ENCODE measurements around the gene LRRC8C. TPM values are rescaled to one million over a fixed set of nuclear protein-coding genes. Genes with fewer than 3 reads are reported as not detected.

LRRC8C gene
- total RNA-seq, 1 donor from 2014 or later, result 2.3 TPM

GRCh38 chr1:89596698-89597097, 36.2 kb upstream of the LRRC8C start:
- Mint-ChIP-seq H3K9me3 (ENCODE audit: unreplicated experiment) (no peaks in the 10 kb centered on the region), H3K27me3 (ENCODE audit: low read depth, unreplicated experiment) (peaks cover 14% of the 10 kb centered on the region), H3K36me3 (ENCODE audit: low read depth, unreplicated experiment) (no peaks in the 10 kb centered on the region), H3K4me3 (ENCODE audit: unreplicated experiment) (no peak overlapping the region), H3K4me1 (ENCODE audit: low read depth, unreplicated experiment) (no peaks in the 10 kb centered on the region), H3K27ac (ENCODE audit: unreplicated experiment) (no peak overlapping the region)
- Histone ChIP-seq H2AFZ (ENCODE audit: low read depth, low read length) (no peak overlapping the region), H3K79me2 (ENCODE audit: insufficient read depth, low read length) (no peaks in the 10 kb centered on the region), H3K4me3 (ENCODE audit: insufficient read depth, low read depth, low read length) (no peak overlapping the region), H3K27me3 (ENCODE audit: insufficient read depth, low read length) (no peaks in the 10 kb centered on the region), H3K9ac (ENCODE audit: low read length) (no peak overlapping the region), H3K4me2 (ENCODE audit: low read length) (no peak overlapping the region), H3K36me3 (ENCODE audit: insufficient read depth, low read length) (no peaks in the 10 kb centered on the region), H3K9me3 (ENCODE audit: insufficient read depth, low read depth, low read length) (no peaks in the 10 kb centered on the region), H4K20me1 (ENCODE audit: insufficient read depth, low read length) (no peaks in the 10 kb centered on the region), H3K27ac (ENCODE audit: low read depth, low read length) (no peak overlapping the region), H3K4me1 (ENCODE audit: insufficient read depth, low read length) (no peaks in the 10 kb centered on the region)
- TF ChIP-seq EZH2 (IDR thresholded peaks at IDR 0.05; ENCODE audit: insufficient read depth, low read length) (no peak), CTCF (IDR thresholded peaks at IDR 0.05; ENCODE audit: insufficient read depth, low read depth, low read length) (no peak)
- no peak for DNase-seq (ENCODE audit: low read depth)
- FAIRE-seq, result no peak

GRCh38 chr1:89598450-89599331, 34.2 kb upstream of the LRRC8C start:
- Histone ChIP-seq H3K4me3 (ENCODE audit: insufficient read depth, low read depth, low read length) (no peak overlapping the region), H3K4me1 (ENCODE audit: insufficient read depth, low read length) (peaks cover 4% of the 10 kb centered on the region), H2AFZ (ENCODE audit: low read depth, low read length) (no peak overlapping the region), H3K79me2 (ENCODE audit: insufficient read depth, low read length) (no peaks in the 10 kb centered on the region), H3K9me3 (ENCODE audit: insufficient read depth, low read depth, low read length) (no peaks in the 10 kb centered on the region), H4K20me1 (ENCODE audit: insufficient read depth, low read length) (no peaks in the 10 kb centered on the region), H3K4me2 (ENCODE audit: low read length) (no peak overlapping the region), H3K27me3 (ENCODE audit: insufficient read depth, low read length) (no peaks in the 10 kb centered on the region), H3K27ac (ENCODE audit: low read depth, low read length) (no peak overlapping the region), H3K36me3 (ENCODE audit: insufficient read depth, low read length) (no peaks in the 10 kb centered on the region), H3K9ac (ENCODE audit: low read length) (no peak overlapping the region)
- peak; percentile 5 for FAIRE-seq
- no peaks in the 10 kb centered on the region for H3K9me3 Mint-ChIP-seq (ENCODE audit: unreplicated experiment)
- TF ChIP-seq EZH2 (IDR thresholded peaks at IDR 0.05; ENCODE audit: insufficient read depth, low read length) (no peak), CTCF (IDR thresholded peaks at IDR 0.05; ENCODE audit: insufficient read depth, low read depth, low read length) (peak; percentile 63)
- peaks cover 2% of the 10 kb centered on the region for H3K4me1 Mint-ChIP-seq (ENCODE audit: low read depth, unreplicated experiment)
- no peaks in the 10 kb centered on the region for H3K36me3 Mint-ChIP-seq (ENCODE audit: low read depth, unreplicated experiment)
- peaks cover 27% of the 10 kb centered on the region for H3K27me3 Mint-ChIP-seq (ENCODE audit: low read depth, unreplicated experiment)
- no peak for DNase-seq (ENCODE audit: low read depth)
- H3K27ac Mint-ChIP-seq (ENCODE audit: unreplicated experiment), result no peak overlapping the region
- H3K4me3 Mint-ChIP-seq (ENCODE audit: unreplicated experiment), result no peak overlapping the region

- Histone ChIP-seq H2AFZ (ENCODE audit: low read depth, low read length) (no peak overlapping the region), H3K4me1 (ENCODE audit: insufficient read depth, low read length) (peaks cover 9% of the 10 kb centered on the region), H3K27me3 (ENCODE audit: insufficient read depth, low read length) (no peaks in the 10 kb centered on the region), H3K36me3 (ENCODE audit: insufficient read depth, low read length) (no peaks in the 10 kb centered on the region), H3K4me3 (ENCODE audit: insufficient read depth, low read depth, low read length) (no peak overlapping the region), H3K9me3 (ENCODE audit: insufficient read depth, low read depth, low read length) (no peaks in the 10 kb centered on the region), H4K20me1 (ENCODE audit: insufficient read depth, low read length) (no peaks in the 10 kb centered on the region), H3K27ac (ENCODE audit: low read depth, low read length) (no peak overlapping the region), H3K9ac (ENCODE audit: low read length) (no peak overlapping the region), H3K79me2 (ENCODE audit: insufficient read depth, low read length) (no peaks in the 10 kb centered on the region), H3K4me2 (ENCODE audit: low read length) (no peak overlapping the region)
- DNase-seq (ENCODE audit: low read depth), result no peak
- H3K9me3 Mint-ChIP-seq (ENCODE audit: unreplicated experiment), result no peaks in the 10 kb centered on the region
- H3K27ac Mint-ChIP-seq (ENCODE audit: unreplicated experiment), result no peak overlapping the region
- no peak overlapping the region for H3K4me3 Mint-ChIP-seq (ENCODE audit: unreplicated experiment)
- no peak for FAIRE-seq
- no peaks in the 10 kb centered on the region for H3K36me3 Mint-ChIP-seq (ENCODE audit: low read depth, unreplicated experiment)
- peaks cover 27% of the 10 kb centered on the region for H3K27me3 Mint-ChIP-seq (ENCODE audit: low read depth, unreplicated experiment)
- no peak for TF ChIP-seq EZH2 (IDR thresholded peaks at IDR 0.05; ENCODE audit: insufficient read depth, low read length)
- no peak for TF ChIP-seq CTCF (IDR thresholded peaks at IDR 0.05; ENCODE audit: insufficient read depth, low read depth, low read length)
- peaks cover 3% of the 10 kb centered on the region for H3K4me1 Mint-ChIP-seq (ENCODE audit: low read depth, unreplicated experiment)
Observed at GRCh38 chr1:89599332-89599630, 33.6 kb upstream of the LRRC8C start.

All from astrocyte (in vitro differentiated cells and primary cell).